NCI-H146 treated with DMSO at 0.1 percent for 48 hours (cell line): ENCODE data around the gene MTAP.
"Not testable (repeated sequence)": the region's sequence is repeated elsewhere in the genome, so short reads cannot be mapped to it uniquely, and the experiment has no call there.

Experiments
- DNase-seq: peaks from one replicate; lab custom pipeline; 2025; ENCODE audit not compliant: unreplicated experiment; lab: John Stamatoyannopoulos, UW

Gene MTAP

GRCh38 chr9:21906881-21907280, 104.4 kb downstream of the MTAP start:
- DNase-seq: no peak

GRCh38 chr9:21919377-21920362, 117.2 kb downstream of the MTAP start:
- no peak for DNase-seq

GRCh38 chr9:21923694-21924093, 121.3 kb downstream of the MTAP start:
- DNase-seq: no peak

- DNase-seq: no peak
Measured at GRCh38 chr9:21927752-21928151, 125.3 kb downstream of the MTAP start.

GRCh38 chr9:21931428-21931827, 129.0 kb downstream of the MTAP start:
- no peak for DNase-seq

- DNase-seq: no peak
Measured at GRCh38 chr9:21933281-21933680, 130.8 kb downstream of the MTAP start.

- no peak for DNase-seq
Measured at GRCh38 chr9:21933865-21934264, 131.4 kb downstream of the MTAP start.

- DNase-seq: no peak
Measured at GRCh38 chr9:21935631-21936030, 133.2 kb downstream of the MTAP start.

GRCh38 chr9:21936161-21936560, 133.7 kb downstream of the MTAP start:
- DNase-seq: no peak

- DNase-seq: no peak
Measured at GRCh38 chr9:21941337-21941995, 139.0 kb downstream of the MTAP start.

GRCh38 chr9:21943464-21943863, 141.0 kb downstream of the MTAP start:
- no peak for DNase-seq

- DNase-seq: no peak
Measured at GRCh38 chr9:21945606-21946005, 143.2 kb downstream of the MTAP start.

- no peak for DNase-seq
Measured at GRCh38 chr9:21958833-21959232, 156.4 kb downstream of the MTAP start.

- not testable (repeated sequence) for DNase-seq
Measured at GRCh38 chr9:21959268-21959667, 156.8 kb downstream of the MTAP start.

GRCh38 chr9:21961569-21961968, 159.1 kb downstream of the MTAP start:
- no peak for DNase-seq

- no peak for DNase-seq
Measured at GRCh38 chr9:21964925-21965385, 162.5 kb downstream of the MTAP start.

- DNase-seq: no peak
Measured at GRCh38 chr9:21965401-21965951, 163.0 kb downstream of the MTAP start.

- no peak for DNase-seq
Measured at GRCh38 chr9:21966140-21966851, 163.9 kb downstream of the MTAP start.

GRCh38 chr9:21967169-21967568, 164.7 kb downstream of the MTAP start:
- no peak for DNase-seq

- no peak for DNase-seq
Measured at GRCh38 chr9:21967702-21968101, 165.3 kb downstream of the MTAP start.

GRCh38 chr9:21968331-21969010, 166.0 kb downstream of the MTAP start:
- no peak for DNase-seq
